Measurements from ENCODE around the gene ERCC3.

The ERCC3 gene

GRCh38 chr2:127308586-127309138 lies 14.7 kb upstream of the ERCC3 start:
- Mint-ChIP-seq H3K27ac (no peak overlapping the region), H3K4me3 (no peak overlapping the region), H3K36me3 (peaks cover 11% of the 10 kb centered on the region), H3K27me3 (no peaks in the 10 kb centered on the region), H3K9me3 (ENCODE audit: low read depth) (no peaks in the 10 kb centered on the region), H3K4me1 (ENCODE audit: low read depth) (no peaks in the 10 kb centered on the region)

- Mint-ChIP-seq H3K27me3 (no peaks in the 10 kb centered on the region), H3K4me1 (ENCODE audit: low read depth) (no peaks in the 10 kb centered on the region), H3K27ac (no peak overlapping the region), H3K4me3 (no peak overlapping the region), H3K9me3 (ENCODE audit: low read depth) (no peaks in the 10 kb centered on the region), H3K36me3 (peaks cover 5% of the 10 kb centered on the region)
Measured at GRCh38 chr2:127305990-127306585, 12.1 kb upstream of the ERCC3 start.

- Mint-ChIP-seq H3K36me3 (no peaks in the 10 kb centered on the region), H3K27ac (no peak overlapping the region), H3K4me1 (ENCODE audit: low read depth) (no peaks in the 10 kb centered on the region), H3K27me3 (no peaks in the 10 kb centered on the region), H3K9me3 (ENCODE audit: low read depth) (no peaks in the 10 kb centered on the region), H3K4me3 (no peak overlapping the region)
Measured at GRCh38 chr2:127302168-127302567, 8.2 kb upstream of the ERCC3 start.

- Mint-ChIP-seq H3K4me1 (ENCODE audit: low read depth) (peaks cover 37% of the 10 kb centered on the region), H3K27ac (peak overlapping the region; percentile 99), H3K9me3 (ENCODE audit: low read depth) (no peaks in the 10 kb centered on the region), H3K4me3 (peak overlapping the region; percentile 100), H3K27me3 (no peaks in the 10 kb centered on the region), H3K36me3 (peaks cover 14% of the 10 kb centered on the region)
Measured at GRCh38 chr2:127293386-127293747, 577 bp downstream of the ERCC3 start.

- no peak overlapping the region for H3K4me3 Mint-ChIP-seq
- no peaks in the 10 kb centered on the region for H3K27me3 Mint-ChIP-seq
- no peak overlapping the region for H3K27ac Mint-ChIP-seq
- peaks cover 39% of the 10 kb centered on the region for H3K36me3 Mint-ChIP-seq
- peaks cover 41% of the 10 kb centered on the region for H3K4me1 Mint-ChIP-seq (ENCODE audit: low read depth)
- H3K9me3 Mint-ChIP-seq (ENCODE audit: low read depth): no peaks in the 10 kb centered on the region
Measured at GRCh38 chr2:127288274-127288673, 5.7 kb downstream of the ERCC3 start.

- H3K9me3 Mint-ChIP-seq (ENCODE audit: low read depth): no peaks in the 10 kb centered on the region
- H3K4me3 Mint-ChIP-seq: no peak overlapping the region
- no peak overlapping the region for H3K27ac Mint-ChIP-seq
- no peaks in the 10 kb centered on the region for H3K27me3 Mint-ChIP-seq
- peaks cover 28% of the 10 kb centered on the region for H3K4me1 Mint-ChIP-seq (ENCODE audit: low read depth)
- H3K36me3 Mint-ChIP-seq: peaks cover 26% of the 10 kb centered on the region
Measured at GRCh38 chr2:127283275-127283674, 10.7 kb downstream of the ERCC3 start.

- H3K27ac Mint-ChIP-seq: peak overlapping the region; percentile 16
- no peaks in the 10 kb centered on the region for H3K27me3 Mint-ChIP-seq
- peaks cover 30% of the 10 kb centered on the region for H3K4me1 Mint-ChIP-seq (ENCODE audit: low read depth)
Measured at GRCh38 chr2:127280693-127281092, 13.3 kb downstream of the ERCC3 start.

GRCh38 chr2:127279781-127280180 lies 14.2 kb downstream of the ERCC3 start:
- Mint-ChIP-seq H3K27ac (no peak overlapping the region), H3K27me3 (no peaks in the 10 kb centered on the region), H3K4me3 (no peak overlapping the region), H3K9me3 (ENCODE audit: low read depth) (no peaks in the 10 kb centered on the region), H3K36me3 (peaks cover 15% of the 10 kb centered on the region), H3K4me1 (ENCODE audit: low read depth) (peaks cover 31% of the 10 kb centered on the region)

More at GRCh38 chr2:127280693-127281092, 13.3 kb downstream of the ERCC3 start:
- H3K36me3 Mint-ChIP-seq: peaks cover 17% of the 10 kb centered on the region
- no peak overlapping the region for H3K4me3 Mint-ChIP-seq
- no peaks in the 10 kb centered on the region for H3K9me3 Mint-ChIP-seq (ENCODE audit: low read depth)

GRCh38 chr2:127278959-127279358 lies 15.0 kb downstream of the ERCC3 start:
- Mint-ChIP-seq H3K4me3 (no peak overlapping the region), H3K9me3 (ENCODE audit: low read depth) (no peaks in the 10 kb centered on the region), H3K36me3 (peaks cover 8% of the 10 kb centered on the region), H3K27me3 (no peaks in the 10 kb centered on the region), H3K4me1 (ENCODE audit: low read depth) (peaks cover 27% of the 10 kb centered on the region), H3K27ac (no peak overlapping the region)

- Mint-ChIP-seq H3K9me3 (ENCODE audit: low read depth) (no peaks in the 10 kb centered on the region), H3K4me3 (no peak overlapping the region), H3K27me3 (no peaks in the 10 kb centered on the region), H3K4me1 (ENCODE audit: low read depth) (peaks cover 12% of the 10 kb centered on the region), H3K27ac (no peak overlapping the region), H3K36me3 (peaks cover 7% of the 10 kb centered on the region)
Measured at GRCh38 chr2:127277028-127277427, 16.9 kb downstream of the ERCC3 start.

- Mint-ChIP-seq H3K9me3 (ENCODE audit: low read depth) (no peaks in the 10 kb centered on the region), H3K36me3 (peaks cover 9% of the 10 kb centered on the region), H3K4me1 (ENCODE audit: low read depth) (peaks cover 6% of the 10 kb centered on the region)
Measured at GRCh38 chr2:127275789-127276188, 18.2 kb downstream of the ERCC3 start.

GRCh38 chr2:127275356-127275755 lies 18.6 kb downstream of the ERCC3 start:
- Mint-ChIP-seq H3K36me3 (peaks cover 11% of the 10 kb centered on the region), H3K27me3 (no peaks in the 10 kb centered on the region), H3K4me3 (no peak overlapping the region), H3K4me1 (ENCODE audit: low read depth) (peaks cover 6% of the 10 kb centered on the region), H3K27ac (no peak overlapping the region), H3K9me3 (ENCODE audit: low read depth) (no peaks in the 10 kb centered on the region)

More at GRCh38 chr2:127275789-127276188, 18.2 kb downstream of the ERCC3 start:
- Mint-ChIP-seq H3K27me3 (no peaks in the 10 kb centered on the region), H3K27ac (no peak overlapping the region), H3K4me3 (no peak overlapping the region)

GRCh38 chr2:127270663-127271062 lies 23.3 kb downstream of the ERCC3 start:
- Mint-ChIP-seq H3K27me3 (no peaks in the 10 kb centered on the region), H3K27ac (no peak overlapping the region), H3K9me3 (ENCODE audit: low read depth) (no peaks in the 10 kb centered on the region), H3K4me3 (no peak overlapping the region), H3K36me3 (peaks cover 24% of the 10 kb centered on the region), H3K4me1 (ENCODE audit: low read depth) (peaks cover 2% of the 10 kb centered on the region)

GRCh38 chr2:127261804-127262406 lies 32.0 kb downstream of the ERCC3 start:
- Mint-ChIP-seq H3K36me3 (peaks cover 24% of the 10 kb centered on the region), H3K4me1 (ENCODE audit: low read depth) (no peaks in the 10 kb centered on the region), H3K27me3 (no peaks in the 10 kb centered on the region), H3K4me3 (no peak overlapping the region), H3K9me3 (ENCODE audit: low read depth) (no peaks in the 10 kb centered on the region), H3K27ac (no peak overlapping the region)

- Mint-ChIP-seq H3K4me1 (ENCODE audit: low read depth) (peaks cover 6% of the 10 kb centered on the region), H3K36me3 (peaks cover 20% of the 10 kb centered on the region), H3K27ac (no peak overlapping the region)
Measured at GRCh38 chr2:127259355-127259754, 34.6 kb downstream of the ERCC3 start.

GRCh38 chr2:127256866-127257265 lies 37.1 kb downstream of the ERCC3 start:
- Mint-ChIP-seq H3K4me3 (no peak overlapping the region), H3K4me1 (ENCODE audit: low read depth) (peaks cover 6% of the 10 kb centered on the region), H3K27ac (peak overlapping the region; percentile 50), H3K27me3 (no peaks in the 10 kb centered on the region), H3K9me3 (ENCODE audit: low read depth) (no peaks in the 10 kb centered on the region), H3K36me3 (peaks cover 14% of the 10 kb centered on the region)

More at GRCh38 chr2:127259355-127259754, 34.6 kb downstream of the ERCC3 start:
- H3K4me3 Mint-ChIP-seq: no peak overlapping the region
- H3K9me3 Mint-ChIP-seq (ENCODE audit: low read depth): no peaks in the 10 kb centered on the region
- no peaks in the 10 kb centered on the region for H3K27me3 Mint-ChIP-seq

Data from activated naive CD8-positive, alpha-beta T cell (primary cell).